Gastroesophageal sphincter (tissue), 3 donors: ENCODE data around the gene EPS8L1.

Experiments
- CTCF ChIP-seq, 4 experiments: fragments of 200-600 bp in 2 of 4; fragments of 450-650 bp in 2 of 4; sonication (generic) in 1 of 4; IDR thresholded peaks; one replicate each; pipeline ENCODE4 v1.5.1; 2017 to 2019; ENCODE audit warnings: antibody characterized with exemption in 4 of 4, mild to moderate bottlenecking in 2 of 4, moderate library complexity in 2 of 4
- POLR2A ChIP-seq, 2 donors: fragments of 450-650 bp; IDR thresholded peaks; one replicate each; pipeline ENCODE4 v1.6.1; 2017; ENCODE audit warnings: antibody characterized with exemption in 2 of 2, mild to moderate bottlenecking in 2 of 2, moderate library complexity in 1 of 2

- TF ChIP-seq POLR2A (IDR thresholded peaks at IDR 0.05) (no peak), CTCF (IDR thresholded peaks at IDR 0.05) (no peak)
These were observed 4.6 kb upstream of the EPS8L1 start for GRCh38 chr19:55071129-55071502.
